GM21619 (cell line): Measurements from ENCODE around the gene UBXN6.

Experiments
- ATAC-seq: cut with Tn5 transposase; IDR thresholded peaks from one replicate; pipeline ENCODE4 v1.9.1; 2021; ENCODE audit not compliant: unreplicated experiment

The UBXN6 gene

GRCh38 chr19:4413588-4413987 is 44.0 kb downstream of the UBXN6 start:
- no peak for ATAC-seq

GRCh38 chr19:4409123-4409933 is 48.3 kb downstream of the UBXN6 start:
- no peak for ATAC-seq

GRCh38 chr19:4406626-4407025 is 51.0 kb downstream of the UBXN6 start:
- no peak for ATAC-seq

GRCh38 chr19:4405977-4406376 is 51.6 kb downstream of the UBXN6 start:
- no peak for ATAC-seq

GRCh38 chr19:4403005-4403761 is 54.4 kb downstream of the UBXN6 start:
- ATAC-seq: no peak

- ATAC-seq: peak; percentile 69
Observed at GRCh38 chr19:4402171-4403004, 55.2 kb downstream of the UBXN6 start, which contains the start of gene CHAF1A. Gene CHAF1A, plus strand, starts transcription at chr19:4402640. Its CDS starts 123 bp downstream, at chr19:4402763.

- ATAC-seq: no peak
Observed at GRCh38 chr19:4401769-4402170, 55.8 kb downstream of the UBXN6 start.

GRCh38 chr19:4400135-4400936 is 57.3 kb downstream of the UBXN6 start, which contains the start of gene SH3GL1:
Gene SH3GL1, minus strand, starts transcription at chr19:4400547. Its CDS starts 179 bp downstream, at chr19:4400368.
- peak; percentile 47 for ATAC-seq

- ATAC-seq: no peak
Observed at GRCh38 chr19:4399812-4400134, 57.8 kb downstream of the UBXN6 start.

GRCh38 chr19:4396949-4397783 is 60.4 kb downstream of the UBXN6 start:
- ATAC-seq: no peak
